NCI-H510A treated with DMSO at 0.1 percent for 48 hours (cell line): Measurements from ENCODE around the gene SLC34A1.

ENCODE experiments used
- DNase-seq: peaks from one replicate; lab custom pipeline; 2025; lab: John Stamatoyannopoulos, UW

The SLC34A1 gene

GRCh38 chr5:177432143-177432838, 48.1 kb downstream of the SLC34A1 start:
- no peak for DNase-seq

- DNase-seq: no peak
Observed at GRCh38 chr5:177432839-177433657, 48.8 kb downstream of the SLC34A1 start.

GRCh38 chr5:177433658-177434217, 49.5 kb downstream of the SLC34A1 start:
- no peak for DNase-seq

- no peak for DNase-seq
Observed at GRCh38 chr5:177434437-177434836, 50.2 kb downstream of the SLC34A1 start.

- no peak for DNase-seq
Observed at GRCh38 chr5:177434942-177435738, 50.9 kb downstream of the SLC34A1 start.

GRCh38 chr5:177435847-177436536, 51.8 kb downstream of the SLC34A1 start:
- DNase-seq: no peak

- no peak for DNase-seq
Observed at GRCh38 chr5:177437623-177438022, 53.4 kb downstream of the SLC34A1 start.

- no peak for DNase-seq
Observed at GRCh38 chr5:177438468-177438867, 54.2 kb downstream of the SLC34A1 start.

GRCh38 chr5:177439518-177440053, 55.4 kb downstream of the SLC34A1 start:
- no peak for DNase-seq

- DNase-seq: no peak
Observed at GRCh38 chr5:177440211-177440989, 56.2 kb downstream of the SLC34A1 start.

GRCh38 chr5:177440990-177441780, 57.0 kb downstream of the SLC34A1 start:
- no peak for DNase-seq

GRCh38 chr5:177442066-177442826, 58.0 kb downstream of the SLC34A1 start:
- DNase-seq: no peak

- DNase-seq: no peak
Observed at GRCh38 chr5:177443144-177443983, 59.1 kb downstream of the SLC34A1 start.

- no peak for DNase-seq
Observed at GRCh38 chr5:177444106-177445051, 60.1 kb downstream of the SLC34A1 start.

- no peak for DNase-seq
Observed at GRCh38 chr5:177445052-177445916, 61.0 kb downstream of the SLC34A1 start.

- no peak for DNase-seq
Observed at GRCh38 chr5:177445917-177446199, 61.6 kb downstream of the SLC34A1 start.
